ENCODE results near the gene C9orf50. TPM values are rescaled to one million over a fixed set of nuclear protein-coding genes. Genes with fewer than 3 reads are reported as not detected.

The C9orf50 gene
- total and polyA plus RNA-seq, 2 donors (not counting 3 experiments of a cell fraction or from before 2014, with no cell fraction given), result not detected

DNA sequence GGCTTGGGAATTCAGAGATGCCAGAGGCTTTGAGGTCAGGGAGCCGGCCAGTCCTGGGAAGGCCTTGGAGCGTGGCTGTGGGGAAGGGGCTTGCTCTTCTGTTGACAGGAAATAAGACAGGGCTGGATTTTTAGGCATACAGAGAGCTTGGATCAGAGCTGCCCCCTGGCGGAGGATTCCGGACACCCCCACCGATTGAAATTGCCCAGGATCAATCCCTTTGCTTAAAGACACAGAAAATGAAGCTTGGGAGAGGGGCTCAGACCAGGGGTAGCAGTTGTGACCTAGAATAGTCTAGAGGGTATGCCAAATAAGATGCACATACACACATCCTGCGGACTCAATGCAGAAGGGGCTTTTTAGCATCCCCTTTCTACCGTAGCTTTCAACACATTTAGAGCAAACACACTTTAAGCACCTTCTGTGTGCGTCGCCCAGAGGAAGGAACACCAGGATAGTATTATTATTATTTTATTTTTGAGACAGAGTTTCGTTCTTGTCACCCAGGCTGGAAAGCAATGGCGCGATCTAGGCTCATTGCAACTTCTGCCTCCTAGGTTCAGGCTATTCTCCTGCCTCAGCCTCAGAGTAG, 3.4 kb upstream of the C9orf50 start:
- TF ChIP-seq JUN (IDR thresholded peaks at IDR 0.05; ENCODE audit: borderline replicate concordance, insufficient read depth, insufficient read length, low read depth) (no peak), POLR2A (IDR thresholded peaks at IDR 0.05; ENCODE audit: low read depth, low read length) (no peak), MYC (IDR thresholded peaks at IDR 0.05; ENCODE audit: low read depth, low read length) (no peak), FOS (IDR thresholded peaks at IDR 0.05; ENCODE audit: borderline replicate concordance, insufficient read depth, low read length) (no peak), EZH2 (IDR thresholded peaks at IDR 0.05; ENCODE audit: borderline replicate concordance, low read depth, low read length, severe bottlenecking) (no peak), GATA2 (IDR thresholded peaks at IDR 0.05; ENCODE audit: insufficient read depth, insufficient read length, low read depth, low read length) (no peak)
- TF ChIP-seq, protein P1, sequence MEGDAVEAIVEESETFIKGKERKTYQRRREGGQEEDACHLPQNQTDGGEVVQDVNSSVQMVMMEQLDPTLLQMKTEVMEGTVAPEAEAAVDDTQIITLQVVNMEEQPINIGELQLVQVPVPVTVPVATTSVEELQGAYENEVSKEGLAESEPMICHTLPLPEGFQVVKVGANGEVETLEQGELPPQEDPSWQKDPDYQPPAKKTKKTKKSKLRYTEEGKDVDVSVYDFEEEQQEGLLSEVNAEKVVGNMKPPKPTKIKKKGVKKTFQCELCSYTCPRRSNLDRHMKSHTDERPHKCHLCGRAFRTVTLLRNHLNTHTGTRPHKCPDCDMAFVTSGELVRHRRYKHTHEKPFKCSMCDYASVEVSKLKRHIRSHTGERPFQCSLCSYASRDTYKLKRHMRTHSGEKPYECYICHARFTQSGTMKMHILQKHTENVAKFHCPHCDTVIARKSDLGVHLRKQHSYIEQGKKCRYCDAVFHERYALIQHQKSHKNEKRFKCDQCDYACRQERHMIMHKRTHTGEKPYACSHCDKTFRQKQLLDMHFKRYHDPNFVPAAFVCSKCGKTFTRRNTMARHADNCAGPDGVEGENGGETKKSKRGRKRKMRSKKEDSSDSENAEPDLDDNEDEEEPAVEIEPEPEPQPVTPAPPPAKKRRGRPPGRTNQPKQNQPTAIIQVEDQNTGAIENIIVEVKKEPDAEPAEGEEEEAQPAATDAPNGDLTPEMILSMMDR (IDR thresholded peaks at IDR 0.05; ENCODE audit: extremely low read depth in 1 of 2, insufficient read depth in 1 of 2, low read depth in 1 of 2, low read length in 2 of 2), result peak; percentile 85 to 88
- TF ChIP-seq, protein P2, sequence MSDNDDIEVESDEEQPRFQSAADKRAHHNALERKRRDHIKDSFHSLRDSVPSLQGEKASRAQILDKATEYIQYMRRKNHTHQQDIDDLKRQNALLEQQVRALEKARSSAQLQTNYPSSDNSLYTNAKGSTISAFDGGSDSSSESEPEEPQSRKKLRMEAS (IDR thresholded peaks at IDR 0.05; ENCODE audit: insufficient read depth, insufficient read length), result no peak
- H3K79me2 ChIP-seq (ENCODE audit: control insufficient read depth, insufficient read depth, low read length), result peaks cover 30% of the 10 kb centered on the region
- H3K36me3 ChIP-seq (ENCODE audit: control insufficient read depth in 2 of 2, extremely low read depth in 1 of 2, insufficient read depth in 2 of 2, low read length in 2 of 2), result no peaks in the 10 kb centered on the region
- ChIA-PET CTCF (interaction anchor here (0.6 to 7.5 kb wide), 24 partner anchors 9 to 749 kb away, joined by 3 to 232 read pairs (median 4); partner anchors contain the start of genes CRAT and PTPA), POLR2A (interaction anchor here (0.6 to 1.0 kb wide), 2 partner anchors 446 to 484 kb away, joined by 3 to 6 read pairs; partner anchors contain the start of gene IER5L)
- peaks cover 0 to 6% of the 10 kb centered on the region in 2 experiments for H3K27me3 ChIP-seq (ENCODE audit: control insufficient read depth in 2 of 2, insufficient read depth in 2 of 2, low read length in 2 of 2)
- intact Hi-C loops (cut with micrococcal nuclease) (loop anchor here (1.0 kb wide), 4 partner anchors 13 to 493 kb away; no protein-coding TSS in a partner anchor), dilution Hi-C loops (cut with MboI; ENCODE audit: extremely low pct_ligation_motif_present, low sequenced_read_pairs) (no loop called here)
- H3K9me3 ChIP-seq (replicated peaks; ENCODE audit: control insufficient read depth, insufficient read depth, low read length), result no peaks in the 10 kb centered on the region
- no peak overlapping the region for H3K4me3 ChIP-seq (replicated peaks in 1 of 3; ENCODE audit: insufficient read depth in 1 of 3, low read depth in 1 of 3, low read length in 3 of 3)
- peak; percentile 97 for FAIRE-seq
- no peak overlapping the region for H3K27ac ChIP-seq (ENCODE audit: insufficient read depth, low read depth, low read length)
- H3K4me2 ChIP-seq (ENCODE audit: insufficient read depth, low read length), result no peak overlapping the region
- H2AFZ ChIP-seq (ENCODE audit: low read depth, low read length), result no peak overlapping the region
- peak; percentile 49 for DNase-seq (ENCODE audit: low read depth, low spot score)
- no peaks in the 10 kb centered on the region for H4K20me1 ChIP-seq (replicated peaks; ENCODE audit: control insufficient read depth, extremely low read depth, insufficient read depth, low read length)
- no peak overlapping the region for H3K9ac ChIP-seq (replicated peaks; ENCODE audit: extremely low read depth, insufficient read depth, low read length)
- H3K4me1 ChIP-seq (ENCODE audit: control insufficient read depth, extremely low read depth, insufficient read depth, low read length), result peaks cover 16% of the 10 kb centered on the region
- no TSS peak for BruUV-seq (replicated peaks)
- no peaks in the 10 kb centered on the region for H3K9me1 ChIP-seq (replicated peaks; ENCODE audit: control insufficient read depth, extremely low read depth, insufficient read depth, low read length)
